CD14-positive monocyte (primary cell): ENCODE data around the gene WIPF3. TPM values are rescaled to one million over a fixed set of nuclear protein-coding genes. Genes with fewer than 3 reads are reported as not detected.

Source experiments
- DNase-seq, 3 donors: peaks; one replicate each; pipeline ENCODE4 v3.0.0-alpha.2; 2011 to 2022
- H2AFZ ChIP-seq: 2 replicates; pipeline ENCODE4 v1.6.0; 2012; ENCODE audit warnings: mild to moderate bottlenecking, low read depth, low read length, inconsistent platforms; ENCODE audit not compliant: insufficient read depth, poor library complexity, severe bottlenecking
- H3K27ac ChIP-seq, 2 donors: 1 replicate in 1 of 2; 2 replicates in 1 of 2; pipeline ENCODE4 v1.5.1; 2012 to 2013; ENCODE audit warnings: low read length in 2 of 2, control low read depth in 1 of 2, inconsistent platforms in 1 of 2, low read depth in 1 of 2, mild to moderate bottlenecking in 1 of 2
- H3K27me3 ChIP-seq, 2 donors: one replicate each; pipeline versions ENCODE4 v1.6.0 to v1.6.1; 2011 to 2013; ENCODE audit warnings: low read length in 2 of 2; ENCODE audit not compliant: control insufficient read depth in 2 of 2, insufficient read depth in 2 of 2
- H3K36me3 ChIP-seq, 2 donors: replicated peaks in 1 of 2; 1 replicate in 1 of 2; 2 replicates in 1 of 2; pipeline versions ENCODE4 v1.5.1 to v1.6.1; 2012 to 2013; ENCODE audit warnings: low read length in 2 of 2, control low read depth in 1 of 2, inconsistent platforms in 1 of 2, mild to moderate bottlenecking in 1 of 2; ENCODE audit not compliant: insufficient read depth in 2 of 2, control insufficient read depth in 1 of 2
- H3K4me1 ChIP-seq, 2 donors: 1 replicate in 1 of 2; 2 replicates in 1 of 2; pipeline versions ENCODE4 v1.5.1 to v1.6.1; 2012 to 2013; ENCODE audit warnings: low read length in 2 of 2, control low read depth in 1 of 2, inconsistent platforms in 1 of 2, mild to moderate bottlenecking in 1 of 2, moderate library complexity in 1 of 2; ENCODE audit not compliant: insufficient read depth in 2 of 2, control insufficient read depth in 1 of 2
- H3K4me2 ChIP-seq: replicated peaks from 2 replicates; pipeline ENCODE3; 2012; ENCODE audit warnings: low read length, moderate library complexity, mild to moderate bottlenecking; ENCODE audit not compliant: poor library complexity, severe bottlenecking; ENCODE audit errors: extremely low read depth
- H3K4me3 ChIP-seq, 3 experiments: fragments of 200-600 bp in 1 of 3; sonication (generic) in 1 of 3; replicated peaks in 1 of 3; 1 replicate in 2 of 3; 2 replicates in 1 of 3; pipeline ENCODE4 v1.5.1; 2011 to 2013; ENCODE audit warnings: low read length in 3 of 3, mild to moderate bottlenecking in 3 of 3, control low read depth in 2 of 3, low read depth in 2 of 3, inconsistent platforms in 1 of 3, moderate library complexity in 1 of 3
- H3K79me2 ChIP-seq: 2 replicates; pipeline ENCODE4 v1.6.0; 2012; ENCODE audit warnings: mild to moderate bottlenecking, control low read depth, inconsistent platforms, low read length, moderate library complexity; ENCODE audit not compliant: insufficient read depth
- H3K9ac ChIP-seq: 2 replicates; pipeline ENCODE4 v1.6.0; 2017; ENCODE audit warnings: low read length, mild to moderate bottlenecking; ENCODE audit not compliant: insufficient read depth, poor library complexity, severe bottlenecking
- H3K9me3 ChIP-seq, 2 donors: replicated peaks in 1 of 2; 1 replicate in 1 of 2; 2 replicates in 1 of 2; pipeline versions ENCODE4 v1.5.1 to v1.6.1; 2012 to 2013; ENCODE audit warnings: low read length in 2 of 2, control low read depth in 1 of 2; ENCODE audit not compliant: control insufficient read depth in 1 of 2, insufficient read depth in 1 of 2
- H4K20me1 ChIP-seq: 2 replicates; pipeline ENCODE4 v1.6.0; 2012; ENCODE audit warnings: mild to moderate bottlenecking, low read length, control low read depth, moderate library complexity; ENCODE audit not compliant: insufficient read depth
- H3K27ac Mint-ChIP-seq, 7 donors: one replicate each; pipeline ENCODE4 v1.8.0; 2020; ENCODE audit warnings: mild to moderate bottlenecking in 7 of 7, mixed read lengths in 7 of 7, moderate library complexity in 6 of 7, inconsistent platforms in 2 of 7
- H3K27me3 Mint-ChIP-seq, 3 donors: one replicate each; pipeline ENCODE4 v1.8.0; 2021 to 2022; ENCODE audit warnings: low read depth in 3 of 3, mild to moderate bottlenecking in 3 of 3, mixed read lengths in 3 of 3, moderate library complexity in 3 of 3, inconsistent platforms in 1 of 3
- H3K36me3 Mint-ChIP-seq, 2 donors: one replicate each; pipeline ENCODE4 v1.8.0; 2020; ENCODE audit warnings: mixed read lengths in 2 of 2, inconsistent platforms in 1 of 2, mild to moderate bottlenecking in 1 of 2
- H3K4me1 Mint-ChIP-seq: one replicate; pipeline ENCODE4 v1.8.0; 2020; ENCODE audit warnings: mild to moderate bottlenecking, mixed read lengths
- H3K4me3 Mint-ChIP-seq, 2 donors: one replicate each; pipeline ENCODE4 v1.8.0; 2020; ENCODE audit warnings: mild to moderate bottlenecking in 2 of 2, mixed read lengths in 2 of 2, moderate library complexity in 1 of 2
- H3K9me3 Mint-ChIP-seq, 7 donors: one replicate each; pipeline ENCODE4 v1.8.0; 2020 to 2022; ENCODE audit warnings: mixed read lengths in 7 of 7, mild to moderate bottlenecking in 6 of 7, moderate library complexity in 6 of 7, inconsistent platforms in 2 of 7
- WGBS: methylation state at CpG from one replicate; pipeline ENCODE4 v1.1.5; 2013; ENCODE audit warnings: missing lambda C conversion rate; ENCODE audit not compliant: insufficient coverage; 5-methylcytosine and 5-hydroxymethylcytosine counted together
- intact Hi-C, 2 donors: fragments of 100-400 bp; cut with micrococcal nuclease; formaldehyde crosslinking; loops; one replicate each; pipeline versions ENCODE4 v1.15.0 to v1.15.1; 2023
- polyA plus RNA-seq, 3 donors: library from polyadenylated mRNA; depleted of rRNA in 1 of 3; unstranded in 2 of 3; stranded (reverse) in 1 of 3; fragments of 300-500 nt in 2 of 3; fragments of >200 nt in 1 of 3; fragmentation: Illumina TruSeq in 2 of 3; gene quantifications; 1 replicate in 2 of 3; 2 replicates in 1 of 3; pipeline ENCODE4 v1.2.3, GENCODE V29; 2012 to 2021
- TF ChIP-seq, protein P1 (sequence below): fragments of 200-600 bp; IDR thresholded peaks from one replicate; pipeline ENCODE4 v1.8.0; 2022; ENCODE audit warnings: antibody characterized with exemption, mild to moderate bottlenecking

The WIPF3 gene
- polyA plus RNA-seq, 3 donors, result not detected

DNA sequence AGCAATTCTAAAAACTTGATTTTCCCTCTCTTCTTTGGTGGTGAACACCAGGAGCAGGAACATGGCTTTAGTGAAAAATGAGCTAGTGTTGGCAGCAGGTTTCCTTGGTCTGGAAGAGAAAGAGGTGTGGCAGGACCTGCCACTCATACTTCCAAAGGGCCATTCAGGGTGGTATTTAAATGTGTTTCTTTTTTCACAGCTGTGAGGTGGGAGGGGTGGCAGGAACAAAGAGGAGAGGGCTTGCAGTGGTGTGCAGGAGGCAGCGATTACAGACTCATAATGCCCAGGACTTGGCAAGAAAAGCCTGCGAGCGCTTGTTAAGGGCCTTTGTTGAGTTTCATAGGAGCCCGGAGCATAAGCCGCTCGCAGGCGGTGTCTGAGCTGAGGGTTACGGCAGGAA lies 36.8 kb downstream of the WIPF3 start:
- Mint-ChIP-seq H3K27me3 (peaks cover 3 to 8% (median 7%) of the 10 kb centered on the region in 3 donors), H3K4me3 (no peak overlapping the region)
- 100% methylated on average over 1 of the region's 8 CpGs for WGBS

GRCh38 chr7:29843726-29844125 lies 37.4 kb downstream of the WIPF3 start:
- intact Hi-C loops, result no loop called here
- Histone ChIP-seq H3K4me2 (no peak overlapping the region), H3K79me2 (no peaks in the 10 kb centered on the region), H3K36me3 (no peaks in the 10 kb centered on the region), H4K20me1 (no peaks in the 10 kb centered on the region), H3K9me3 (no peaks in the 10 kb centered on the region), H3K27ac (no peak overlapping the region), H2AFZ (no peak overlapping the region), H3K4me1 (no peaks in the 10 kb centered on the region), H3K27me3 (no peaks in the 10 kb centered on the region), H3K9ac (no peak overlapping the region), H3K4me3 (no peak overlapping the region)
- no peaks in the 10 kb centered on the region for H3K36me3 Mint-ChIP-seq
- H3K27ac Mint-ChIP-seq, result no peak overlapping the region
- H3K27me3 Mint-ChIP-seq, result peaks cover 3 to 8% (median 7%) of the 10 kb centered on the region in 3 donors
- H3K4me1 Mint-ChIP-seq, result no peaks in the 10 kb centered on the region
- H3K4me3 Mint-ChIP-seq, result no peak overlapping the region
- DNase-seq, result no peak
- peaks cover 0 to 4% (median 0%) of the 10 kb centered on the region in 7 donors for H3K9me3 Mint-ChIP-seq
- 63% methylated on average over 4 of the region's 4 CpGs for WGBS
- TF ChIP-seq, protein P1, sequence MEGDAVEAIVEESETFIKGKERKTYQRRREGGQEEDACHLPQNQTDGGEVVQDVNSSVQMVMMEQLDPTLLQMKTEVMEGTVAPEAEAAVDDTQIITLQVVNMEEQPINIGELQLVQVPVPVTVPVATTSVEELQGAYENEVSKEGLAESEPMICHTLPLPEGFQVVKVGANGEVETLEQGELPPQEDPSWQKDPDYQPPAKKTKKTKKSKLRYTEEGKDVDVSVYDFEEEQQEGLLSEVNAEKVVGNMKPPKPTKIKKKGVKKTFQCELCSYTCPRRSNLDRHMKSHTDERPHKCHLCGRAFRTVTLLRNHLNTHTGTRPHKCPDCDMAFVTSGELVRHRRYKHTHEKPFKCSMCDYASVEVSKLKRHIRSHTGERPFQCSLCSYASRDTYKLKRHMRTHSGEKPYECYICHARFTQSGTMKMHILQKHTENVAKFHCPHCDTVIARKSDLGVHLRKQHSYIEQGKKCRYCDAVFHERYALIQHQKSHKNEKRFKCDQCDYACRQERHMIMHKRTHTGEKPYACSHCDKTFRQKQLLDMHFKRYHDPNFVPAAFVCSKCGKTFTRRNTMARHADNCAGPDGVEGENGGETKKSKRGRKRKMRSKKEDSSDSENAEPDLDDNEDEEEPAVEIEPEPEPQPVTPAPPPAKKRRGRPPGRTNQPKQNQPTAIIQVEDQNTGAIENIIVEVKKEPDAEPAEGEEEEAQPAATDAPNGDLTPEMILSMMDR, result no peak

More for the DNA sequence above, 36.8 kb downstream of the WIPF3 start:
- Histone ChIP-seq H4K20me1 (no peaks in the 10 kb centered on the region), H3K36me3 (no peaks in the 10 kb centered on the region), H3K9ac (no peak overlapping the region), H3K9me3 (no peaks in the 10 kb centered on the region), H3K79me2 (no peaks in the 10 kb centered on the region), H3K4me1 (no peaks in the 10 kb centered on the region), H3K27me3 (no peaks in the 10 kb centered on the region), H3K27ac (no peak overlapping the region), H3K4me3 (no peak overlapping the region), H2AFZ (no peak overlapping the region), H3K4me2 (no peak overlapping the region)
- H3K27ac Mint-ChIP-seq, result no peak overlapping the region
- no peaks in the 10 kb centered on the region for H3K4me1 Mint-ChIP-seq
- TF ChIP-seq, protein P1, result no peak
- H3K9me3 Mint-ChIP-seq, result peaks cover 0 to 4% (median 0%) of the 10 kb centered on the region in 7 donors
- no peaks in the 10 kb centered on the region for H3K36me3 Mint-ChIP-seq
- no peak for DNase-seq
- intact Hi-C loops, result no loop called here
